Sigmoid colon (tissue), 3 donors: ENCODE results near the gene CD37.

ENCODE experiments used
- POLR2A ChIP-seq, 2 donors: fragments of 450-650 bp; IDR thresholded peaks; one replicate each; pipeline ENCODE4 v1.6.1; 2016; ENCODE audit warnings: antibody characterized with exemption in 2 of 2, mild to moderate bottlenecking in 2 of 2, moderate library complexity in 2 of 2
- TF ChIP-seq, protein P1 (sequence below), 4 experiments: fragments of 450-650 bp in 3 of 4; fragments of 200-600 bp in 1 of 4; IDR thresholded peaks; one replicate each; pipeline ENCODE4 v1.5.1; 2016 to 2019; ENCODE audit warnings: antibody characterized with exemption in 4 of 4, mild to moderate bottlenecking in 3 of 4, moderate library complexity in 2 of 4

DNA sequence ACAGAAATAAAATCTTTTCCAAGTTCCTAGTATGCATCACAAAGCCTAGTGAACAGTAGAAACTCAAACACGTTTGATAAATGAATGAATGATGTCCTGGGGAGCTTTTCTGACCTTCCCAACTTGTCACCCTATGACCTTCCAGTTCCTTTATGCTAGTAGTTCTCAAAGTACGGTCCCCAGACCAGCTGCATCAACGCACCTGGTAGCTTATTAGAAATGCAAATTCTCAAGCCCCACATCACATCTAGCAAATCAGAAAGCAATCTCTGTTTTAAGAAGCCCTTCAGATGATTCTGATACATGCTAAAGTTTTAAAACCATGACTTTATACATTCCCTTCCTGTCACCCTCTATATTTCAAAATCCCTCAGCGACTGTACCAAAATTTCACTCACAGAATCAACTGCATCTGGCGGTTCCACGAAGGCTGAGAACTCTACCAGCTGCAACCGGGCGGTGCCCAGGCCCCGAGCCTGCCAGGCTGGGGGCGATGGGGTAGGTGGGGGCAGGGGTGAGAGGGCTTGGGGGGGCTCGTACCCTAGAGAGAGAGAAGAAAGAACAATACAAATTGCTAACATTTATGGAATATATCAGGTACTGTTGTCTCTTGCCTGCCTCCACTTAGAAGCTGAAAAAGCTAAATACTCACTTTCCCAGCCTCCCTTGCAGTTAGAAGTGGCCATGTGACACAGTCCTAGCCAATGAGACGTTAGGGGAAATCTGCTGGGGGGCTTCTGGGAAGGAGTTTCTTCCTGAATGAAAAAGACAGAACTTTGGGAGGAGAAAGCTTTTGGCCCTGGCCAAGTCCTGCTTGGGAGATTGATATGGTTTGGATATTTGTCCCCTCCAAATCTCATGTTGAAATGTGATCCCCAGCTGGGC, 13.3 kb downstream of the CD37 start:
- TF ChIP-seq, protein P1, sequence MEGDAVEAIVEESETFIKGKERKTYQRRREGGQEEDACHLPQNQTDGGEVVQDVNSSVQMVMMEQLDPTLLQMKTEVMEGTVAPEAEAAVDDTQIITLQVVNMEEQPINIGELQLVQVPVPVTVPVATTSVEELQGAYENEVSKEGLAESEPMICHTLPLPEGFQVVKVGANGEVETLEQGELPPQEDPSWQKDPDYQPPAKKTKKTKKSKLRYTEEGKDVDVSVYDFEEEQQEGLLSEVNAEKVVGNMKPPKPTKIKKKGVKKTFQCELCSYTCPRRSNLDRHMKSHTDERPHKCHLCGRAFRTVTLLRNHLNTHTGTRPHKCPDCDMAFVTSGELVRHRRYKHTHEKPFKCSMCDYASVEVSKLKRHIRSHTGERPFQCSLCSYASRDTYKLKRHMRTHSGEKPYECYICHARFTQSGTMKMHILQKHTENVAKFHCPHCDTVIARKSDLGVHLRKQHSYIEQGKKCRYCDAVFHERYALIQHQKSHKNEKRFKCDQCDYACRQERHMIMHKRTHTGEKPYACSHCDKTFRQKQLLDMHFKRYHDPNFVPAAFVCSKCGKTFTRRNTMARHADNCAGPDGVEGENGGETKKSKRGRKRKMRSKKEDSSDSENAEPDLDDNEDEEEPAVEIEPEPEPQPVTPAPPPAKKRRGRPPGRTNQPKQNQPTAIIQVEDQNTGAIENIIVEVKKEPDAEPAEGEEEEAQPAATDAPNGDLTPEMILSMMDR (IDR thresholded peaks at IDR 0.05): no peak
- no peak for TF ChIP-seq POLR2A (IDR thresholded peaks at IDR 0.05)
